A549 treated with AZD2906 at 1 μM for 4 hours (cell line): Measurements from ENCODE around the gene UNKL. TPM values are rescaled to one million over a fixed set of nuclear protein-coding genes. Genes with fewer than 3 reads are reported as not detected.

Experiments used
- total RNA-seq: library from RNA; stranded (reverse); fragments of 200-300 nt; extraction: Qiagen RNA extraction; gene quantifications from 5 replicates; pipeline ENCODE4 v1.2.3, GENCODE V29; 2022

Gene UNKL, protein sequence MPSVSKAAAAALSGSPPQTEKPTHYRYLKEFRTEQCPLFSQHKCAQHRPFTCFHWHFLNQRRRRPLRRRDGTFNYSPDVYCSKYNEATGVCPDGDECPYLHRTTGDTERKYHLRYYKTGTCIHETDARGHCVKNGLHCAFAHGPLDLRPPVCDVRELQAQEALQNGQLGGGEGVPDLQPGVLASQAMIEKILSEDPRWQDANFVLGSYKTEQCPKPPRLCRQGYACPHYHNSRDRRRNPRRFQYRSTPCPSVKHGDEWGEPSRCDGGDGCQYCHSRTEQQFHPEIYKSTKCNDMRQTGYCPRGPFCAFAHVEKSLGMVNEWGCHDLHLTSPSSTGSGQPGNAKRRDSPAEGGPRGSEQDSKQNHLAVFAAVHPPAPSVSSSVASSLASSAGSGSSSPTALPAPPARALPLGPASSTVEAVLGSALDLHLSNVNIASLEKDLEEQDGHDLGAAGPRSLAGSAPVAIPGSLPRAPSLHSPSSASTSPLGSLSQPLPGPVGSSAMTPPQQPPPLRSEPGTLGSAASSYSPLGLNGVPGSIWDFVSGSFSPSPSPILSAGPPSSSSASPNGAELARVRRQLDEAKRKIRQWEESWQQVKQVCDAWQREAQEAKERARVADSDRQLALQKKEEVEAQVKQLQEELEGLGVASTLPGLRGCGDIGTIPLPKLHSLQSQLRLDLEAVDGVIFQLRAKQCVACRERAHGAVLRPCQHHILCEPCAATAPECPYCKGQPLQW
- total RNA-seq, result 14.9 to 25.3 TPM (median 24.1 TPM) in 5 replicates

DNA sequence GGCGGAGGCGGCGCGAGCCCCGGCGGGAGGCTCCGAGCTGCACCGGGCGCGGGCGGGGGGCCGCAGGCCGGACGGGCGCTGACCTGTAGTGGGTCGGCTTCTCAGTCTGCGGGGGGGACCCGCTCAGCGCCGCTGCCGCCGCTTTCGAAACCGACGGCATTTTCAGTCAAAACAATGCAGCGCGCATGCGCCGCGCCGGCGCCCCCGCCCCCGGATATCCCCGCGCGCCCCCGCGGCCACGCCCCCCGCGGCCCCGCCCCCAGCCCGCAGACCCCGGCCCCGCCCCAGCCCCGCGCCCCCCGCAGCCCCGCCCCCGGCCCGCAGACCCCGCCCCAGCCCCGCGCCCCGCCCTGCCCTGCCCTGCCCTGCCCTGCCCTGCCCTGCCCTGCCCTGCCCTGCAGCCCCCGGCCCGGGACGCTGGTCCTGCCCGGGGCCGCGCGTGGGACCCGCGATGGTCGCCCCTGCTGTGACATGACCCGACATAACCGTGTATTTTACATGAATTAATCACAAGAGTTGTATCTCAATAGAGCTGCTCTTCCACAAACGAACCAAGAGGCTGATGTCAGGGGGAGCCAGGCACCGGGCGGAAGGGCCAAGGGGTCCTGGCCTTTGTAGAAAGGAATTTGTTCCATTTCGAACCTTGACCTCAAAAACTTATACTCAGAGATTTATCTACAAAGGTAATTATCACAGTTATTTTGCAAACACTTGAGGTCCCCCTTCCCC, at the start of gene UNKL:
Gene UNKL (minus strand): TSS at position 173 of the 729 bp plus-strand sequence. CDS start 13 bp downstream, at position 160.

DNA sequence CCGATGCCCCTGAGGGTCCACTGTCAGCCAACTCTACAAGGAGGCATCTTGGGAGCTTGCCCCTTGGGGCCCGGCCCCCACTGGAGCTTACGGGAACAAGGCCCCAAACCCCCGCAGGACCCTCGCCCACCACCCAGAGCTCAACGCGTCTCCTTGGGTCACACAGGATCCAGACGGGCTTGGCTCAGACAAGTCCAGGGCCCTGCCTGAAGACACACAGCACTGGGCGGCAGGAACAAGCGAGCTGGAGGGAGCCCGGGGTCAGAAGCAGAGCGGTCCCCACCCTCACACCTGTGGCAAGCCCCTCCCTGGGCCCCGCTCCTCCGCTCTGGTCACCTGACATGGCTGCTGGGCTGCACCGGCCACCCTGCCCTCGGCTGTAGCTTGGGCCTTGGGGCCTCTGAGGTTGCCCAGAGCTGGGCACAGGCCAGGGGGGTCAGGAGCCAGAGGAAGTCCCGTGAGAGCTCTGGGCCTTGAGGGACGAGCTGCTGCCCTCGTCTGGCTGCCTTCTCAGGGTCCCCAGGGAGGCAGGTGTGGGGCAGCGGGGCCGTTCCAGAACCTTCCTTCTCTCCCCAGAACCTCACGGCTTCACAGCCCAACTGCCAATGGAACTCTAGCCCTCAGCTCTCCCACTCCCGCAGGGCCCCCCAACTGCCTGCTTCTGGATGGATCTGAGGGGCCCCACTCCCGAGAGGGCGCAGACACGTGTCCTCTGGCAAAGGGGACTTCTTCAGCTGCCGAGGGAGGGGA, 29.7 kb upstream of the UNKL start, which contains the start of gene CCDC154:
Gene CCDC154 (minus strand): TSS at position 577 of the 750 bp plus-strand sequence. CDS start 234 bp downstream, at position 343.

DNA sequence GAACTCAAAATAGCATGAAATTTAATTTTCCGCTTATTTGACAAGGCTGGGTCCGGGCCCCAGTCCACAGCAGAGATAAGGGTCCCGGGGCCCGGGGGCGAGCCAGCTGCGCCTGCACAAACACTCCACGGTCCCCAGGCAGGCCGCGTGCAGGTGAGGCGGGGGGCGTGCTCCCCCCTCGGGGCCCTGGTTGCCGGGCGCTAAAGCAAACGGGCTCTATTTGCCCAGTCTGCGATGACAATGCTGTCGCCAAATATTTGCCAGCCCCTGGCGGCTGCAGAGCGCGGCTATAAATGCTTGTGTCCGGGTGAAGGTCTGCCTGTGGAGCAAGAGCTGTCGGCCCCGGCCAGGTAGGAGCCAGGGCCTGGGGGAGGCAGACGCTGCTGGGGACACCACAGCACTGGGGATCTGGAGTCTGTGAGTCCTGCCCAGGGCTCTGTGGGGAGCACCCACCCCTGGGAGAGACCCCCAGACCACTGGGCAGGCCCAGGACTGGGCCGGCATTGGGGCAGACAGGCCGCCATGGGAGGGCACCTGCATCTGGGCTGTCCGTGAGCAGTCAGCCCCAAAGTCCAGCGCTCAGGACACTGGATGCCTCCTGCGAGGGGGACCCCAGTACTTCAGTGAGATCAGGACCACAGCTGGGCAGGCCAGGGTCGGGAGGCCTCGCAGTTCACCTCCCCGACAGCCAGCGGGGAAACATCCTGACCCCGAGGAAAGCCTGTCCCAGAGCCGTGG, 16.4 kb upstream of the UNKL start, which contains the start of gene PERCC1:
Gene PERCC1 (plus strand): TSS at position 320 of the 738 bp plus-strand sequence. CDS start 1,516 bp downstream, outside the sequence.

DNA sequence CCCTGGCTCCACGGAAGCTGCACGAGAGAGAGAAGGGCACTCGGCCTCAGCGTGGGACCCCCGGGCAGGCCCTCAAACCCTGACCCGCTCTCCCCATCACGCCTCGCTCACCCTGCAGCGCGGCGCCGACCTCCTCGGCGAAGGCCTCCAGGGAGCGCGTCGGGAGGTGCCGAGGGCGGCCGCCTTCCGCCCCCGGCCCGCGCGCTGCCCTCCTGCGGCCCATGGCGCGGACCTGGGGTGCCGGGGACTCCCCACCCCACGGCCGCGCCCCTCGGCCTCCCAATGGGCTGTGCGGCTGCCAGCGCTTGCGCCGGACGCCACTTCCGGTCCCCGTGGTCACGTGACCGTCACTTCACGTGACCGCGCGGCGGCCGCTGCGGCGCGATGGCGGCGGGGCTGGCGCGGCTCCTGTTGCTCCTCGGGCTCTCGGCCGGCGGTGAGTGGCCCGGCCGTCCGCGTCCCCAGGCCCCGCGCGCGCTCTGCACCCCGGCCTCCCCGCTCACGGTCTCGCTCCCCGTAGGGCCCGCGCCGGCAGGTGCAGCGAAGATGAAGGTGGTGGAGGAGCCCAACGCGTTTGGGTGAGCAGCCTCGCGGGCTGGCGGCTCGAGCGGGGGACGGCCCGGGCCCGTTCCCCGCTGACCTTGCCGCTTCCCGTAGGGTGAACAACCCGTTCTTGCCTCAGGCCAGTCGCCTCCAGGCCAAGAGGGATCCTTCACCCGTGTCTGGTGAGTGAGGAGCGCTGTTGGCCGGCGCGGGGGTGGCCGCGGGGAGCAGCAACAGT, 62.7 kb downstream of the UNKL start, which contains the start of the genes GNPTG and TSR3:
Gene GNPTG (plus strand): TSS at position 350 of the 781 bp plus-strand sequence. CDS start 35 bp downstream, at position 385.
Gene TSR3 (minus strand): TSS at position 297 of the 781 bp plus-strand sequence. CDS start 74 bp downstream, at position 223.

DNA sequence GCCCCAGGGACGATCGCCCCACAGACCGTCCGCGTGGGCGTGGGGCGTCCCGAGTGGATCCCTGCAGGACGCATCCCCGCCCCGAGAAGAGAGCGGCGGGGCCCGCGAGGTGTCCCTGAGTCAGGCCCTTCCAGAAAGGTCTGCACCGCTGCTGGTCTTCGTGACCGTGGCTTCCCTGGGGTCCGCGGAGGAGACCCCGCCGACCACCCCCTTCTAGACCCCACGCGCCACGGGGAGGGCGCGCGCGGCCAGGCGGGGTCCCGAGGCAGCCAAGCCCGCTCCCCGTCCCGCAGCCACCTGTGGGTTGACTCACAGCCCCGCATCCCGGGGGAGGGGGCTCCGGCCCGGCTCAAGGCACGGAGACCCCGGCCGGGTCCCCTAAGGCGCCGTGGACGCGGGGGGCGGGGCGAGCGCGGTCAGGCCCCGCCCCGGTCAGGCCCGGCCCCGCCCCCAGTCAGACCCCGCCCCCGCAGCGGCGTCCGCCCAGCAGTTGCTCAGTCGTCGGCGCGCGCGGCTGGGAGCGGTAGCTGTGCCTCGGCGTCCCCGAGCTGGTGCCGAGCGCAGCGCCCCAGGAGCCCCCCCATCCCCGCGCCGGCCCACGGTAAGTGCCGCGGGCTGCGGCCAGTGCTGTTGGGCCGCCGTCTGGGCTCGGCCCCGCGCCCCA, 81.2 kb downstream of the UNKL start, which contains the start of gene BAIAP3:
Gene BAIAP3 (plus strand): TSS at position 497 of the 664 bp plus-strand sequence. CDS start 4,905 bp downstream, outside the sequence.

Other genes starting within 250 kb of the UNKL start
- 0.07 to 0.16 TPM (median 0.13 TPM) in 4 of 5 replicates, not detected in the other for gene TPSG1, start 189.4 kb downstream of the UNKL start, total RNA-seq
- gene TPSB2, start 184.5 kb downstream of the UNKL start, total RNA-seq, result 0.09 to 0.11 TPM in 2 of 5 replicates, not detected in the others
- gene TPSAB1, start 174.0 kb downstream of the UNKL start, total RNA-seq, result 0.06 to 0.10 TPM in 2 of 5 replicates, not detected in the others
- not detected in 5 replicates for gene TPSD1, start 158.6 kb downstream of the UNKL start, total RNA-seq
- 148 to 182 TPM (median 160 TPM) in 5 replicates for gene UBE2I, start 105.1 kb downstream of the UNKL start, total RNA-seq
- gene BAIAP3, start 81.1 kb downstream of the UNKL start, total RNA-seq, result 0.69 to 1.4 TPM (median 0.95 TPM) in 5 replicates
- 54.8 to 98.7 TPM (median 96.4 TPM) in 5 replicates for gene TSR3, start 62.8 kb downstream of the UNKL start, total RNA-seq
- gene GNPTG, start 62.8 kb downstream of the UNKL start, total RNA-seq, result 23.0 to 38.6 TPM (median 34.7 TPM) in 5 replicates
- 32.7 to 37.9 TPM (median 35.6 TPM) in 5 replicates for gene UQCC4, start 6.0 kb upstream of the UNKL start, total RNA-seq
- gene PERCC1, start 16.4 kb upstream of the UNKL start, total RNA-seq, result not detected in 5 replicates
- gene CCDC154, start 29.9 kb upstream of the UNKL start, total RNA-seq, result 0.07 to 0.36 TPM (median 0.18 TPM) in 5 replicates
- gene CLCN7, start 60.3 kb upstream of the UNKL start, total RNA-seq, result 61.5 to 77.6 TPM (median 71.6 TPM) in 5 replicates
- 0.03 TPM in 1 of 5 replicates, not detected in the others for gene PTX4, start 74.2 kb upstream of the UNKL start, total RNA-seq
- 25.9 to 42.3 TPM (median 36.3 TPM) in 5 replicates for gene TELO2, start 78.7 kb upstream of the UNKL start, total RNA-seq
- 0.08 to 0.11 TPM (median 0.09 TPM) in 4 of 5 replicates, not detected in the other for gene TMEM204, start 119.0 kb upstream of the UNKL start, total RNA-seq
- gene IFT140, start 197.4 kb upstream of the UNKL start, total RNA-seq, result 7.5 to 9.6 TPM (median 8.9 TPM) in 5 replicates
- 12.9 to 15.9 TPM (median 14.6 TPM) in 5 replicates for gene CRAMP1, start 197.7 kb upstream of the UNKL start, total RNA-seq